ENCODE data around the gene KIAA1549. TPM values are rescaled to one million over a fixed set of nuclear protein-coding genes. Genes with fewer than 3 reads are reported as not detected.

The KIAA1549 gene
- total and polyA plus RNA-seq, 2 donors (not counting 1 experiment from before 2014, with no cell fraction given): under 0.01 to 0.52 TPM

- H3K9me3 Mint-ChIP-seq (ENCODE audit: insufficient read depth): no peaks in the 10 kb centered on the region
- intact Hi-C loops (cut with micrococcal nuclease): loop anchor here (2.0 kb wide), 1 partner anchor 95 kb away; the partner anchor contains the start of gene KIAA1549
- H3K27ac Mint-ChIP-seq: no peak overlapping the region
- no peak for ATAC-seq (ENCODE audit: low read depth)
- no peaks in the 10 kb centered on the region for H3K27me3 Mint-ChIP-seq
- H3K27ac ChIP-seq (ENCODE audit: low read length in 2 of 2): no peak overlapping the region
- ChIA-PET CTCF (interaction anchor here (1.1 to 2.1 kb wide), 9 partner anchors 8 to 243 kb away, joined by 3 to 17 read pairs (median 7); no protein-coding TSS in a partner anchor), POLR2A (no interaction called here)
- DNase-seq: no peak
- peaks cover 0 to 4% (median 0%) of the 10 kb centered on the region in 3 donors for H3K9me3 ChIP-seq (ENCODE audit: control extremely low read depth in 1 of 3, control insufficient read depth in 2 of 3, insufficient read depth in 1 of 3, low read length in 2 of 3)
- no peak overlapping the region for H3K4me2 ChIP-seq (replicated peaks; ENCODE audit: low read depth, low read length, poor library complexity, severe bottlenecking)
- H2AFZ ChIP-seq (ENCODE audit: insufficient read depth, low read depth, low read length, poor library complexity, severe bottlenecking): peak overlapping the region; percentile 26
- H3K4me3 ChIP-seq (ENCODE audit: control extremely low read depth in 1 of 5, extremely low read depth in 1 of 5, insufficient read depth in 1 of 5, low read depth in 2 of 5, low read length in 4 of 5): no peak overlapping the region
- H3K4me1 ChIP-seq (ENCODE audit: control insufficient read depth in 2 of 2, insufficient read depth in 2 of 2, low read length in 2 of 2): peaks cover 0 to 4% of the 10 kb centered on the region in 2 donors
- TF ChIP-seq EZH2 (IDR thresholded peaks at IDR 0.05; ENCODE audit: borderline replicate concordance, insufficient read depth, low read depth, low read length, poor library complexity, severe bottlenecking) (no peak), CTCF (IDR thresholded peaks at IDR 0.05) (no peak)
- no peaks in the 10 kb centered on the region for H3K36me3 ChIP-seq (replicated peaks in 1 of 2; ENCODE audit: control extremely low read depth in 1 of 2, control insufficient read depth in 1 of 2, extremely low read depth in 1 of 2, insufficient read depth in 2 of 2, low read length in 1 of 2)
- no peak overlapping the region for H3K9ac ChIP-seq (ENCODE audit: low read length)
- no peaks in the 10 kb centered on the region for H3K79me2 ChIP-seq (ENCODE audit: control insufficient read depth, insufficient read depth, low read length)
- H3K27me3 ChIP-seq (replicated peaks in 1 of 4; ENCODE audit: control extremely low read depth in 1 of 4, control insufficient read depth in 3 of 4, insufficient read depth in 4 of 4, low read length in 3 of 4): no peaks in the 10 kb centered on the region
- H3K4me3 Mint-ChIP-seq: no peak overlapping the region
- 97% methylated on average over 6 of the region's 13 CpGs for WGBS (ENCODE audit: insufficient coverage)
- H4K20me1 ChIP-seq (ENCODE audit: control insufficient read depth, insufficient read depth, low read length, poor library complexity, severe bottlenecking): no peaks in the 10 kb centered on the region
- H3K4me1 Mint-ChIP-seq: peaks cover 5% of the 10 kb centered on the region
Observed at GRCh38 chr7:138885383-138886147, 95.6 kb downstream of the KIAA1549 start.

GRCh38 chr7:138882249-138882648 lies 98.9 kb downstream of the KIAA1549 start:
- peaks cover 3% of the 10 kb centered on the region for H3K4me1 Mint-ChIP-seq
- H3K27ac Mint-ChIP-seq: no peak overlapping the region
- Histone ChIP-seq H2AFZ (ENCODE audit: insufficient read depth, low read depth, low read length, poor library complexity, severe bottlenecking) (no peak overlapping the region), H3K4me1 (ENCODE audit: control insufficient read depth in 2 of 2, insufficient read depth in 2 of 2, low read length in 2 of 2) (peaks cover 0 to 4% of the 10 kb centered on the region in 2 donors), H3K9me3 (ENCODE audit: control extremely low read depth in 1 of 3, control insufficient read depth in 2 of 3, insufficient read depth in 1 of 3, low read length in 2 of 3) (peaks cover 0 to 4% (median 0%) of the 10 kb centered on the region in 3 donors), H4K20me1 (ENCODE audit: control insufficient read depth, insufficient read depth, low read length, poor library complexity, severe bottlenecking) (no peaks in the 10 kb centered on the region), H3K79me2 (ENCODE audit: control insufficient read depth, insufficient read depth, low read length) (no peaks in the 10 kb centered on the region), H3K27me3 (replicated peaks in 1 of 4; ENCODE audit: control extremely low read depth in 1 of 4, control insufficient read depth in 3 of 4, insufficient read depth in 4 of 4, low read length in 3 of 4) (no peaks in the 10 kb centered on the region), H3K36me3 (replicated peaks in 1 of 2; ENCODE audit: control extremely low read depth in 1 of 2, control insufficient read depth in 1 of 2, extremely low read depth in 1 of 2, insufficient read depth in 2 of 2, low read length in 1 of 2) (no peaks in the 10 kb centered on the region), H3K27ac (ENCODE audit: low read length in 2 of 2) (no peak overlapping the region), H3K4me3 (ENCODE audit: control extremely low read depth in 1 of 5, extremely low read depth in 1 of 5, insufficient read depth in 1 of 5, low read depth in 2 of 5, low read length in 4 of 5) (no peak overlapping the region), H3K9ac (ENCODE audit: low read length) (no peak overlapping the region), H3K4me2 (replicated peaks; ENCODE audit: low read depth, low read length, poor library complexity, severe bottlenecking) (no peak overlapping the region)
- H3K27me3 Mint-ChIP-seq: no peaks in the 10 kb centered on the region
- H3K4me3 Mint-ChIP-seq: no peak overlapping the region
- WGBS (ENCODE audit: insufficient coverage): 86% methylated on average over 6 of the region's 6 CpGs
- CTCF ChIA-PET: no interaction called here
- TF ChIP-seq CTCF (IDR thresholded peaks at IDR 0.05) (no peak), EZH2 (IDR thresholded peaks at IDR 0.05; ENCODE audit: borderline replicate concordance, insufficient read depth, low read depth, low read length, poor library complexity, severe bottlenecking) (no peak)
- POLR2A ChIA-PET: no interaction called here
- intact Hi-C loops (cut with micrococcal nuclease): no loop called here
- ATAC-seq (ENCODE audit: low read depth) (no peak), DNase-seq (no peak)
- no peaks in the 10 kb centered on the region for H3K9me3 Mint-ChIP-seq (ENCODE audit: insufficient read depth)

All from B cell (primary cell).